Measurements from ENCODE around the gene TBC1D22A. TPM values are rescaled to one million over a fixed set of nuclear protein-coding genes. Genes with fewer than 3 reads are reported as not detected.

The TBC1D22A gene
- total RNA-seq, 1 donor from 2014 or later, result 24.2 TPM

- Histone ChIP-seq H3K4me1 (ENCODE audit: insufficient read depth, low read length) (no peaks in the 10 kb centered on the region), H3K27ac (ENCODE audit: low read depth, low read length) (no peak overlapping the region), H3K4me3 (ENCODE audit: insufficient read depth, low read depth, low read length) (no peak overlapping the region), H3K4me2 (ENCODE audit: low read length) (no peak overlapping the region), H4K20me1 (ENCODE audit: insufficient read depth, low read length) (no peaks in the 10 kb centered on the region), H2AFZ (ENCODE audit: low read depth, low read length) (no peak overlapping the region), H3K9ac (ENCODE audit: low read length) (no peak overlapping the region), H3K27me3 (ENCODE audit: insufficient read depth, low read length) (no peaks in the 10 kb centered on the region), H3K9me3 (ENCODE audit: insufficient read depth, low read depth, low read length) (no peaks in the 10 kb centered on the region), H3K79me2 (ENCODE audit: insufficient read depth, low read length) (no peaks in the 10 kb centered on the region), H3K36me3 (ENCODE audit: insufficient read depth, low read length) (no peaks in the 10 kb centered on the region)
- peaks cover 19% of the 10 kb centered on the region for H3K4me1 Mint-ChIP-seq (ENCODE audit: low read depth, unreplicated experiment)
- no peak for DNase-seq (ENCODE audit: low read depth)
- no peaks in the 10 kb centered on the region for H3K27me3 Mint-ChIP-seq (ENCODE audit: low read depth, unreplicated experiment)
- peaks cover 6% of the 10 kb centered on the region for H3K36me3 Mint-ChIP-seq (ENCODE audit: low read depth, unreplicated experiment)
- no peak for FAIRE-seq
- H3K4me3 Mint-ChIP-seq (ENCODE audit: unreplicated experiment), result no peak overlapping the region
- no peaks in the 10 kb centered on the region for H3K9me3 Mint-ChIP-seq (ENCODE audit: unreplicated experiment)
- no peak overlapping the region for H3K27ac Mint-ChIP-seq (ENCODE audit: unreplicated experiment)
- TF ChIP-seq, protein P1, sequence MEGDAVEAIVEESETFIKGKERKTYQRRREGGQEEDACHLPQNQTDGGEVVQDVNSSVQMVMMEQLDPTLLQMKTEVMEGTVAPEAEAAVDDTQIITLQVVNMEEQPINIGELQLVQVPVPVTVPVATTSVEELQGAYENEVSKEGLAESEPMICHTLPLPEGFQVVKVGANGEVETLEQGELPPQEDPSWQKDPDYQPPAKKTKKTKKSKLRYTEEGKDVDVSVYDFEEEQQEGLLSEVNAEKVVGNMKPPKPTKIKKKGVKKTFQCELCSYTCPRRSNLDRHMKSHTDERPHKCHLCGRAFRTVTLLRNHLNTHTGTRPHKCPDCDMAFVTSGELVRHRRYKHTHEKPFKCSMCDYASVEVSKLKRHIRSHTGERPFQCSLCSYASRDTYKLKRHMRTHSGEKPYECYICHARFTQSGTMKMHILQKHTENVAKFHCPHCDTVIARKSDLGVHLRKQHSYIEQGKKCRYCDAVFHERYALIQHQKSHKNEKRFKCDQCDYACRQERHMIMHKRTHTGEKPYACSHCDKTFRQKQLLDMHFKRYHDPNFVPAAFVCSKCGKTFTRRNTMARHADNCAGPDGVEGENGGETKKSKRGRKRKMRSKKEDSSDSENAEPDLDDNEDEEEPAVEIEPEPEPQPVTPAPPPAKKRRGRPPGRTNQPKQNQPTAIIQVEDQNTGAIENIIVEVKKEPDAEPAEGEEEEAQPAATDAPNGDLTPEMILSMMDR (IDR thresholded peaks at IDR 0.05; ENCODE audit: insufficient read depth, low read depth, low read length), result no peak
- TF ChIP-seq EZH2 (IDR thresholded peaks at IDR 0.05; ENCODE audit: insufficient read depth, low read length), result no peak
Measured at GRCh38 chr22:47127441-47127871, 365.0 kb downstream of the TBC1D22A start.

DNA sequence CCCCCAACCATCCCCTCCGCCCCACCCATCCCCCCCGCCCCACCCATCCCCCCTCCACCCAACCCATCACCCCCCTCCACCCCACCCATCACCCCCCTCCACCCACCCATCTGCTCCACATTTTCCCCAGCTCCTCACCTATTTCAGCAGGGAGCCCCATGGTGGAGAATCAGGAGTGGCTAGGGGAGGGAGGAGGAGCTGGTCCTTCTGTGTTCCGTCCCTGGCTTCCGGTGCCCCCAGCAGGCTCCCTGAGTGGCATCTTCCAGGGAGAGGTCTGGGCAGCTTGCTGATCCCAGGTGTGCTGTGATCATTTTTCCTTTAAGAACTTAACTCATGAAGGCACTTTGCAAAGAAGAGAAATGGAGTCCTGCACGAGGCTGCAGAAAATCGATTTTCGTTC, 365.8 kb downstream of the TBC1D22A start:
- no peaks in the 10 kb centered on the region for H3K27me3 Mint-ChIP-seq (ENCODE audit: low read depth, unreplicated experiment)
- Histone ChIP-seq H3K9ac (ENCODE audit: low read length) (no peak overlapping the region), H3K4me2 (ENCODE audit: low read length) (no peak overlapping the region), H2AFZ (ENCODE audit: low read depth, low read length) (no peak overlapping the region), H4K20me1 (ENCODE audit: insufficient read depth, low read length) (no peaks in the 10 kb centered on the region), H3K79me2 (ENCODE audit: insufficient read depth, low read length) (no peaks in the 10 kb centered on the region), H3K4me1 (ENCODE audit: insufficient read depth, low read length) (no peaks in the 10 kb centered on the region), H3K27ac (ENCODE audit: low read depth, low read length) (no peak overlapping the region), H3K27me3 (ENCODE audit: insufficient read depth, low read length) (no peaks in the 10 kb centered on the region), H3K9me3 (ENCODE audit: insufficient read depth, low read depth, low read length) (no peaks in the 10 kb centered on the region), H3K36me3 (ENCODE audit: insufficient read depth, low read length) (no peaks in the 10 kb centered on the region), H3K4me3 (ENCODE audit: insufficient read depth, low read depth, low read length) (no peak overlapping the region)
- H3K9me3 Mint-ChIP-seq (ENCODE audit: unreplicated experiment), result no peaks in the 10 kb centered on the region
- FAIRE-seq (no peak), DNase-seq (ENCODE audit: low read depth) (no peak)
- peaks cover 19% of the 10 kb centered on the region for H3K4me1 Mint-ChIP-seq (ENCODE audit: low read depth, unreplicated experiment)
- H3K27ac Mint-ChIP-seq (ENCODE audit: unreplicated experiment), result no peak overlapping the region
- H3K36me3 Mint-ChIP-seq (ENCODE audit: low read depth, unreplicated experiment), result peaks cover 6% of the 10 kb centered on the region
- no peak overlapping the region for H3K4me3 Mint-ChIP-seq (ENCODE audit: unreplicated experiment)
- TF ChIP-seq, protein P1 (IDR thresholded peaks at IDR 0.05; ENCODE audit: insufficient read depth, low read depth, low read length), result no peak
- no peak for TF ChIP-seq EZH2 (IDR thresholded peaks at IDR 0.05; ENCODE audit: insufficient read depth, low read length)

GRCh38 chr22:47128622-47129215, 366.3 kb downstream of the TBC1D22A start:
- Histone ChIP-seq H3K4me3 (ENCODE audit: insufficient read depth, low read depth, low read length) (no peak overlapping the region), H3K4me2 (ENCODE audit: low read length) (no peak overlapping the region), H3K27ac (ENCODE audit: low read depth, low read length) (no peak overlapping the region), H4K20me1 (ENCODE audit: insufficient read depth, low read length) (no peaks in the 10 kb centered on the region), H3K36me3 (ENCODE audit: insufficient read depth, low read length) (no peaks in the 10 kb centered on the region), H2AFZ (ENCODE audit: low read depth, low read length) (no peak overlapping the region), H3K9me3 (ENCODE audit: insufficient read depth, low read depth, low read length) (no peaks in the 10 kb centered on the region), H3K27me3 (ENCODE audit: insufficient read depth, low read length) (no peaks in the 10 kb centered on the region), H3K4me1 (ENCODE audit: insufficient read depth, low read length) (no peaks in the 10 kb centered on the region), H3K79me2 (ENCODE audit: insufficient read depth, low read length) (no peaks in the 10 kb centered on the region), H3K9ac (ENCODE audit: low read length) (no peak overlapping the region)
- Mint-ChIP-seq H3K4me3 (ENCODE audit: unreplicated experiment) (no peak overlapping the region), H3K4me1 (ENCODE audit: low read depth, unreplicated experiment) (peaks cover 17% of the 10 kb centered on the region), H3K36me3 (ENCODE audit: low read depth, unreplicated experiment) (peaks cover 6% of the 10 kb centered on the region), H3K9me3 (ENCODE audit: unreplicated experiment) (no peaks in the 10 kb centered on the region), H3K27me3 (ENCODE audit: low read depth, unreplicated experiment) (no peaks in the 10 kb centered on the region), H3K27ac (ENCODE audit: unreplicated experiment) (no peak overlapping the region)
- FAIRE-seq, result no peak
- no peak for DNase-seq (ENCODE audit: low read depth)
- TF ChIP-seq, protein P1 (IDR thresholded peaks at IDR 0.05; ENCODE audit: insufficient read depth, low read depth, low read length), result no peak
- TF ChIP-seq EZH2 (IDR thresholded peaks at IDR 0.05; ENCODE audit: insufficient read depth, low read length), result no peak

All from astrocyte (in vitro differentiated cells and primary cell).